ENCODE measurements around the gene CARD11.

Gene CARD11

DNA sequence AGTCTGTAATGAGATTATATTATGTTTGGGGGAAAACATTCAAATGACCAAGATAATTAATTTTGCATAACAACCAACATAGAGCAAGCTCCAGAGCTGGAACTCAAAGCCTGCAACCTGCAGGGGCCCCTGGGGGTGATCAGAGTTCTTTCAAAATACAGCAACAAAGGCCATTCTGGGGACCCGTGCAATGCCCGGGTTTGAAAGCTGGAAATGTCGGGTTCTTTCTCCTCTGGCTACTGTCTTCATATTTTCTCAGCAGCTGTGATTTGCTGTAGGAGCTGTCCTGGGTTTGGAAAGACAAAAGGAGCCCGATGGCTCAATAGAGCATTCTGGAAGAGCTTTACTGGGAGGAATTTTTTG lies 30.8 kb upstream of the CARD11 start:
- TF ChIP-seq, protein P1, sequence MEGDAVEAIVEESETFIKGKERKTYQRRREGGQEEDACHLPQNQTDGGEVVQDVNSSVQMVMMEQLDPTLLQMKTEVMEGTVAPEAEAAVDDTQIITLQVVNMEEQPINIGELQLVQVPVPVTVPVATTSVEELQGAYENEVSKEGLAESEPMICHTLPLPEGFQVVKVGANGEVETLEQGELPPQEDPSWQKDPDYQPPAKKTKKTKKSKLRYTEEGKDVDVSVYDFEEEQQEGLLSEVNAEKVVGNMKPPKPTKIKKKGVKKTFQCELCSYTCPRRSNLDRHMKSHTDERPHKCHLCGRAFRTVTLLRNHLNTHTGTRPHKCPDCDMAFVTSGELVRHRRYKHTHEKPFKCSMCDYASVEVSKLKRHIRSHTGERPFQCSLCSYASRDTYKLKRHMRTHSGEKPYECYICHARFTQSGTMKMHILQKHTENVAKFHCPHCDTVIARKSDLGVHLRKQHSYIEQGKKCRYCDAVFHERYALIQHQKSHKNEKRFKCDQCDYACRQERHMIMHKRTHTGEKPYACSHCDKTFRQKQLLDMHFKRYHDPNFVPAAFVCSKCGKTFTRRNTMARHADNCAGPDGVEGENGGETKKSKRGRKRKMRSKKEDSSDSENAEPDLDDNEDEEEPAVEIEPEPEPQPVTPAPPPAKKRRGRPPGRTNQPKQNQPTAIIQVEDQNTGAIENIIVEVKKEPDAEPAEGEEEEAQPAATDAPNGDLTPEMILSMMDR (IDR thresholded peaks at IDR 0.05; ENCODE audit: extremely low read depth, insufficient read depth, missing control alignments): no peak
- in situ Hi-C loops (cut with MboI; ENCODE audit: low pct_unique_long_range_greater_than_20kb, low sequenced_read_pairs, unreplicated experiment): no loop called here
- no peak for DNase-seq (ENCODE audit: low spot score)

DNA sequence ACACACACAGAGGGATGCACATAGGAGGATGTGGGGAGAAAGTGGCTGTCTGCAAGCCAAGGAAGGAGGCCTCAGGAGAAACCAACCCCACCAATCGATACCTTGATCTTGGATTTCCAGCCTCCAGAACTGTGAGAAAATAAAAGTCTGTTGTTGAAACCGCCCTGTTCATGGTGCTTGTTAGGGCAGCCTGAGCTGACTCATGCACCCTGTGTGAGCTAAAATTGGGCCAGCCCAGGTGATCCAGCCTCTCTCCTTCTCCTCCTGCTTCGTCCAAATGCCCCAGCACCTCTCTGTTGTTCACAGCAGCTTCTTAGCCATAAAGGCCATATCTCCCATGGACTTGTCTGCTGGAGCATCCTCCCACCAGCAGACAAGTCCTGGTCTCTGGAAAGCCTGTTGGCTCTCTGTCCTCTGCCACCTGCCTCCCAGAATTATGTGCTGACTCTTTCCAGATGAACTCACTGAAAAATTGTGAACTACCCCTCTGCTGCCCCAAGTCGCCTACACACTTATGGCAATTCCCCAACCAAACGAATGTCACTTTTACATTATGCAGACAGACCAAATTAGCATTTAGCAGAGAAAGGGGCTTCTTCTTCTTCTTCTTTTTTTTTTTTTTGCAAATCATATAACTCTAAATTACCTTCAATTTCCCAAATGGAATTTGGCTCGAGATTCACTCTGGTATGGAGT lies 30.2 kb upstream of the CARD11 start:
- TF ChIP-seq, protein P1 (IDR thresholded peaks at IDR 0.05; ENCODE audit: extremely low read depth, insufficient read depth, missing control alignments): no peak
- in situ Hi-C loops (cut with MboI; ENCODE audit: low pct_unique_long_range_greater_than_20kb, low sequenced_read_pairs, unreplicated experiment): no loop called here
- no peak for DNase-seq (ENCODE audit: low spot score)

DNA sequence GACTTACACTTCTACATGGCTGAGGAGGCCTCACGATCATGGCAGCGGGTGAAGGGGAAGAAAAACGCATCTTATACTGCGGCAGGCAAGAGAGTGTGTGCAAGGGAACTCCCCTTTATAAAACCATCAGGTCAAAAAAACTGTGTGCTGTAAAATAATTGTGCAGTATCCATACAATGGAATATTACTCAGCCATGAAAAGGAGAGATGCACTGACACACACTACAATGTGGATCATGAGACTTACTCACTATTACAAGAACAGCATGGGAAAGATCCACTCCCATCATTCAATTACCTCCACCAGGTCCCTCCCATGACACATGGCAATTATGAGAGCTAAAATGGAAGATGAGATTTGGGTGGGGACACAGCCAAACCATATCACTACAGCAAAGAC lies 27.2 kb upstream of the CARD11 start:
- DNase-seq (ENCODE audit: low spot score): no peak
- TF ChIP-seq, protein P1 (IDR thresholded peaks at IDR 0.05; ENCODE audit: extremely low read depth, insufficient read depth, missing control alignments): no peak
- in situ Hi-C loops (cut with MboI; ENCODE audit: low pct_unique_long_range_greater_than_20kb, low sequenced_read_pairs, unreplicated experiment): no loop called here

DNA sequence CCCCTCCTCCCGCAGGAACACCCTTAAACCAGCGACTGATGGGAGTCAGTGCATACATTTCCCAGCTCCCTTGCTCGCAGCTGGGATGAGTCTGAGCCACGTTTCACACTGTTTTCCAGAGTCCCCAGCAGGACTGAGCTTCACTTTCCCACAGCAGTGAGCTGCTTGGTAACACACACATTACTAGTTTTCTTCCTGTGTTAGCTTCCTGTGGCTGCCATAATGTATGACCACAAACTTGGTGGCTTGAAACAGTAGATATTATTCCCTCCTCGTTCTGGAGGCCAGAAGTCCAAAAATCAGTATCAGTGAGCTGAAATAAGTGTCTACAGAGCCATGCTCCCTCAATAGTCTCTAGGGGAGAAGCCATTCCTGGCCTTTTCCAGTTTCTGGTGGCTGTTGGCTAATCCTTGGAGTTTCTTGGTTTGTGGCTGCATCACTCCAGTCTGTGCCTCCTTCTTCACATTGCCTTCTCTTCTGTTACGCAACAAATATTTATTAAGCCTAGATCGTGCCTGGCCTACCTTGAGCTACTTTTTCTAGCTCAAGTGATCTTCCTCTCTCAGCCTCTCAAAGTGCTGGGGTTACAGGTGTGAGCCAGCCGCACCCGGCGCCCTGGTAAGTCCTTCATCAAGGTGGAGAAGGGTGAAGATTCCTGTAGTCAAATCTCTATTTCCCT lies 26.2 kb upstream of the CARD11 start:
- in situ Hi-C loops (cut with MboI; ENCODE audit: low pct_unique_long_range_greater_than_20kb, low sequenced_read_pairs, unreplicated experiment): no loop called here
- no peak for DNase-seq (ENCODE audit: low spot score)
- TF ChIP-seq, protein P1 (IDR thresholded peaks at IDR 0.05; ENCODE audit: extremely low read depth, insufficient read depth, missing control alignments): no peak

DNA sequence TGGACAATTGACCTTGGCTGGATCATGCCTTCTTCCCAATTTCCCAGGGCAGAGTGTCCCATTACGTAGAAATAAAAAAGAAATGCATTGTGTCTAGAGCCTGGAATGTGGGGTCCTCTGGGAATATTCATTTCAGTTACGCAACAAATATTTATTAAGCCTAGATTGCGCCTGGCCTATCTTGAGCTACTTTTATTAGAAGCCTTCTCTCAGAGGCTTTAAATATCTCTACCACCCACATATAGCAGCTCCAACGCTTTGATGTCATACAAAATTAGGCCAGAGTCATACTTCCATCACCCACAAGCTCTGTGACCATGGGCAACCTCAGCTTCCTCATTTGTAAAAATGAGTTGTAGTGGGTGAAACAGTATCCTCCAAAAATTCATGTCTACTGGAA lies 24.9 kb upstream of the CARD11 start:
- no peak for DNase-seq (ENCODE audit: low spot score)
- TF ChIP-seq, protein P1 (IDR thresholded peaks at IDR 0.05; ENCODE audit: extremely low read depth, insufficient read depth, missing control alignments): no peak
- in situ Hi-C loops (cut with MboI; ENCODE audit: low pct_unique_long_range_greater_than_20kb, low sequenced_read_pairs, unreplicated experiment): no loop called here

DNA sequence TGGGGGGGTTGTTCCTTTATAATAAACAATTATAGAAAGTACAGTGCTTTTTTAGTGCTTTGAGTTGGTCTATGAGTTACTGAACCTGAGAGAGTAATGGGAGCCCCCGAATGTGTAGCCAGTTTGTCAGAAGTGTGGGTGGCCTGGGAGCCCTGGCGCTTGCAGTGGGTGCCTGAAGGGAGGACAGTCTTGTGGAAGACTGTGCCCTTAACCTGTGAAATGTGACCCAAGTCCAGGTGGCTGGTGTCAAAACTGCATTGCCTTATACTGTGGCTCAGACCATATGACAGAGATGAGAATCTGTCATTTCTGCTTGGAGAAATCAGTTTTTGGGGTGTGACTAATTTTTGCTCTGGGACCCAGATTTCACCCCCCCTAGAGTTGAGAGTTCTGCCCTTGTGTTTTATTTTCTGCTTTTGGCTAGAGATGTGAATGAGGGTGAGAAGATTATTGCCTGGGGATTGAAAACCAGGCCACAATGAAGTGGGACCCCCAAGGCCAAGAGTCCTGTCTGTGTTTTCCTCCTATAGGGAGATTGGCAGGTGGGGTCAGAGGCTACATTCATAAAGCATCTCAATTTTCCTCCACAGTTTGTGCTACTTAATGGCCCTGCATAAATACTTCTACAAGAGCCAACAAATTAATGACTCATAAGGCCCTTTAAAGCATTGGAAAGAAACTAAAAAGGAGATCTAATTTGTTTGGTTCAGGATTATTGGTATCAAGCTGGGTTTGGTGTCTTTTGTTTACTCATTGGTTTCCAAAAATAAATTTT lies 24.1 kb upstream of the CARD11 start:
- TF ChIP-seq, protein P1 (IDR thresholded peaks at IDR 0.05; ENCODE audit: extremely low read depth, insufficient read depth, missing control alignments): no peak
- in situ Hi-C loops (cut with MboI; ENCODE audit: low pct_unique_long_range_greater_than_20kb, low sequenced_read_pairs, unreplicated experiment): no loop called here
- DNase-seq (ENCODE audit: low spot score): no peak

All from GM13977 (cell line).